Measurements from ENCODE around the gene RNF31.

- TF ChIP-seq, protein P1, sequence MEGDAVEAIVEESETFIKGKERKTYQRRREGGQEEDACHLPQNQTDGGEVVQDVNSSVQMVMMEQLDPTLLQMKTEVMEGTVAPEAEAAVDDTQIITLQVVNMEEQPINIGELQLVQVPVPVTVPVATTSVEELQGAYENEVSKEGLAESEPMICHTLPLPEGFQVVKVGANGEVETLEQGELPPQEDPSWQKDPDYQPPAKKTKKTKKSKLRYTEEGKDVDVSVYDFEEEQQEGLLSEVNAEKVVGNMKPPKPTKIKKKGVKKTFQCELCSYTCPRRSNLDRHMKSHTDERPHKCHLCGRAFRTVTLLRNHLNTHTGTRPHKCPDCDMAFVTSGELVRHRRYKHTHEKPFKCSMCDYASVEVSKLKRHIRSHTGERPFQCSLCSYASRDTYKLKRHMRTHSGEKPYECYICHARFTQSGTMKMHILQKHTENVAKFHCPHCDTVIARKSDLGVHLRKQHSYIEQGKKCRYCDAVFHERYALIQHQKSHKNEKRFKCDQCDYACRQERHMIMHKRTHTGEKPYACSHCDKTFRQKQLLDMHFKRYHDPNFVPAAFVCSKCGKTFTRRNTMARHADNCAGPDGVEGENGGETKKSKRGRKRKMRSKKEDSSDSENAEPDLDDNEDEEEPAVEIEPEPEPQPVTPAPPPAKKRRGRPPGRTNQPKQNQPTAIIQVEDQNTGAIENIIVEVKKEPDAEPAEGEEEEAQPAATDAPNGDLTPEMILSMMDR (IDR thresholded peaks at IDR 0.05; ENCODE audit: low read depth, low read length), result no peak
- TF ChIP-seq EZH2phosphoT487 (IDR thresholded peaks at IDR 0.05; ENCODE audit: low read depth), result no peak
Observed at GRCh38 chr14:24186831-24187538, 39.7 kb downstream of the RNF31 start.

Measured in OCI-LY3 (cell line).